HepG2 (cell line): ENCODE results near the gene KIF1B. TPM values are rescaled to one million over a fixed set of nuclear protein-coding genes. Genes with fewer than 3 reads are reported as not detected.

Experiments used
- FOXP4 ChIP-seq: sonication (generic); formaldehyde crosslinking; IDR thresholded peaks from 2 replicates; pipeline ENCODE4 v1.4.0; 2020; ENCODE audit warnings: missing genetic modification reagents
- FUBP1 ChIP-seq: sonication (generic); formaldehyde crosslinking; IDR thresholded peaks from 2 replicates; pipeline ENCODE4 v1.5.1; 2020; ENCODE audit warnings: missing genetic modification reagents, mild to moderate bottlenecking, borderline replicate concordance
- JUND ChIP-seq: sonication (generic); formaldehyde crosslinking; IDR thresholded peaks from 2 replicates; pipeline ENCODE4 v1.8.0; 2022; ENCODE audit warnings: mild to moderate bottlenecking, missing genetic modification reagents
- KDM1A ChIP-seq: IDR thresholded peaks from 2 replicates; pipeline ENCODE4 v1.6.1; 2016; ENCODE audit warnings: missing compliant biosample characterization
- KDM4B ChIP-seq: sonication (generic); formaldehyde crosslinking; IDR thresholded peaks from 2 replicates; pipeline ENCODE4 v1.4.0; 2020; ENCODE audit warnings: missing genetic modification reagents
- ZBTB43 ChIP-seq: sonication (generic); formaldehyde crosslinking; conservative IDR thresholded peaks from 2 replicates; pipeline ENCODE4 v1.4.0; 2020; ENCODE audit warnings: missing genetic modification reagents
- ZNF225 ChIP-seq: sonication (generic); formaldehyde crosslinking; IDR thresholded peaks from 2 replicates; pipeline ENCODE4 v1.4.0; 2020; ENCODE audit warnings: mild to moderate bottlenecking, missing genetic modification reagents
- ZNF280B ChIP-seq: sonication (generic); formaldehyde crosslinking; IDR thresholded peaks from 2 replicates; pipeline ENCODE4 v1.5.0; 2020; ENCODE audit warnings: missing genetic modification reagents, mild to moderate bottlenecking, borderline replicate concordance
- ZNF501 ChIP-seq: sonication (generic); formaldehyde crosslinking; IDR thresholded peaks from 2 replicates; pipeline ENCODE4 v1.5.1; 2020; ENCODE audit warnings: mild to moderate bottlenecking, moderate library complexity, missing genetic modification reagents
- ZNF629 ChIP-seq: sonication (generic); formaldehyde crosslinking; conservative IDR thresholded peaks from 2 replicates; pipeline ENCODE4 v1.5.0; 2020; ENCODE audit warnings: missing genetic modification reagents
- ZNF713 ChIP-seq: sonication (generic); formaldehyde crosslinking; IDR thresholded peaks from 2 replicates; pipeline ENCODE4 v1.4.0; 2020; ENCODE audit warnings: mild to moderate bottlenecking, missing genetic modification reagents
- ZSCAN25 ChIP-seq: sonication (generic); formaldehyde crosslinking; IDR thresholded peaks from 2 replicates; pipeline ENCODE4 v1.8.0; 2022; ENCODE audit warnings: mild to moderate bottlenecking, missing genetic modification reagents
- polyA plus RNA-seq, 8 experiments: library from polyadenylated mRNA; depleted of rRNA in 3 of 8; stranded (reverse) in 7 of 8; unstranded in 1 of 8; fragments of >200 nt; fragmentation: Illumina TruSeq in 4 of 8; extraction: Trizol in 4 of 8; gene quantifications; 2 replicates each; pipeline versions ENCODE4 v1.2.1 to v1.2.3, GENCODE V29; 2011 to 2016; ENCODE audit warnings: low read depth in 4 of 8, missing spikeins in 1 of 8, mixed read lengths in 1 of 8; ENCODE audit not compliant: insufficient read depth in 1 of 8
- total RNA-seq, 5 experiments: library from RNA; depleted of rRNA; stranded (reverse); fragments of >200 nt; fragmentation: Illumina TruSeq; extraction: Trizol; gene quantifications; 2 replicates each; pipeline ENCODE4 v1.2.3, GENCODE V29; 2016; ENCODE audit warnings: low read depth in 1 of 5
- TF ChIP-seq, protein P1 (sequence below): sonication (generic); formaldehyde crosslinking; IDR thresholded peaks from 2 replicates; pipeline ENCODE4 v1.4.0; 2020; ENCODE audit warnings: missing genetic modification reagents, borderline replicate concordance
- TF ChIP-seq, protein P2 (sequence below): fragments of 450-650 bp; IDR thresholded peaks from 2 replicates; pipeline ENCODE4 v1.6.1; 2016
- TF ChIP-seq, protein P3 (sequence below): sonication (generic); formaldehyde crosslinking; IDR thresholded peaks from 2 replicates; pipeline ENCODE4 v1.4.0; 2020; ENCODE audit warnings: missing genetic modification reagents, low read depth, mild to moderate bottlenecking, borderline replicate concordance

KIF1B gene
- total and polyA plus RNA-seq, 2 of the 13 experiments (the other 11 are each of a cell fraction or from before 2014, with no cell fraction given), result 26.7 to 32.5 TPM

GRCh38 chr1:10209905-10210810 lies at the start of gene KIF1B (continued):
- TF ChIP-seq, protein P1, sequence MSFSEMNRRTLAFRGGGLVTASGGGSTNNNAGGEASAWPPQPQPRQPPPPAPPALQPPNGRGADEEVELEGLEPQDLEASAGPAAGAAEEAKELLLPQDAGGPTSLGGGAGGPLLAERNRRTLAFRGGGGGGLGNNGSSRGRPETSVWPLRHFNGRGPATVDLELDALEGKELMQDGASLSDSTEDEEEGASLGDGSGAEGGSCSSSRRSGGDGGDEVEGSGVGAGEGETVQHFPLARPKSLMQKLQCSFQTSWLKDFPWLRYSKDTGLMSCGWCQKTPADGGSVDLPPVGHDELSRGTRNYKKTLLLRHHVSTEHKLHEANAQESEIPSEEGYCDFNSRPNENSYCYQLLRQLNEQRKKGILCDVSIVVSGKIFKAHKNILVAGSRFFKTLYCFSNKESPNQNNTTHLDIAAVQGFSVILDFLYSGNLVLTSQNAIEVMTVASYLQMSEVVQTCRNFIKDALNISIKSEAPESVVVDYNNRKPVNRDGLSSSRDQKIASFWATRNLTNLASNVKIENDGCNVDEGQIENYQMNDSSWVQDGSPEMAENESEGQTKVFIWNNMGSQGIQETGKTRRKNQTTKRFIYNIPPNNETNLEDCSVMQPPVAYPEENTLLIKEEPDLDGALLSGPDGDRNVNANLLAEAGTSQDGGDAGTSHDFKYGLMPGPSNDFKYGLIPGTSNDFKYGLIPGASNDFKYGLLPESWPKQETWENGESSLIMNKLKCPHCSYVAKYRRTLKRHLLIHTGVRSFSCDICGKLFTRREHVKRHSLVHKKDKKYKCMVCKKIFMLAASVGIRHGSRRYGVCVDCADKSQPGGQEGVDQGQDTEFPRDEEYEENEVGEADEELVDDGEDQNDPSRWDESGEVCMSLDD, result peak; percentile 97
- TF ChIP-seq ZNF225 (CRISPR knock-in tag) (no peak; the same call in 1 of the 2 replicates), ZNF713 (CRISPR knock-in tag) (no peak), JUND (no peak; the same call in 1 of the 2 replicates), ZSCAN25 (no peak; the same call in 1 of the 2 replicates), ZBTB43 (CRISPR knock-in tag) (peak; percentile 51), ZNF501 (peak; percentile 72), FUBP1 (CRISPR knock-in tag) (no peak), ZNF629 (CRISPR knock-in tag) (no peak), ZNF280B (CRISPR knock-in tag) (peak; percentile 70; the same call in 1 of the 2 replicates), KDM1A (CRISPR knock-in tag) (no peak), KDM4B (CRISPR knock-in tag) (0 out of 2 replicates have a peak, but pooled peaks have one; percentile 18), FOXP4 (CRISPR knock-in tag) (0 out of 2 replicates have a peak, but pooled peaks have one; percentile 15)
- TF ChIP-seq, protein P2, sequence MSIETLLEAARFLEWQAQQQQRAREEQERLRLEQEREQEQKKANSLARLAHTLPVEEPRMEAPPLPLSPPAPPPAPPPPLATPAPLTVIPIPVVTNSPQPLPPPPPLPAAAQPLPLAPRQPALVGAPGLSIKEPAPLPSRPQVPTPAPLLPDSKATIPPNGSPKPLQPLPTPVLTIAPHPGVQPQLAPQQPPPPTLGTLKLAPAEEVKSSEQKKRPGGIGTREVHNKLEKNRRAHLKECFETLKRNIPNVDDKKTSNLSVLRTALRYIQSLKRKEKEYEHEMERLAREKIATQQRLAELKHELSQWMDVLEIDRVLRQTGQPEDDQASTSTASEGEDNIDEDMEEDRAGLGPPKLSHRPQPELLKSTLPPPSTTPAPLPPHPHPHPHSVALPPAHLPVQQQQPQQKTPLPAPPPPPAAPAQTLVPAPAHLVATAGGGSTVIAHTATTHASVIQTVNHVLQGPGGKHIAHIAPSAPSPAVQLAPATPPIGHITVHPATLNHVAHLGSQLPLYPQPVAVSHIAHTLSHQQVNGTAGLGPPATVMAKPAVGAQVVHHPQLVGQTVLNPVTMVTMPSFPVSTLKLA, result no peak
- TF ChIP-seq, protein P3, sequence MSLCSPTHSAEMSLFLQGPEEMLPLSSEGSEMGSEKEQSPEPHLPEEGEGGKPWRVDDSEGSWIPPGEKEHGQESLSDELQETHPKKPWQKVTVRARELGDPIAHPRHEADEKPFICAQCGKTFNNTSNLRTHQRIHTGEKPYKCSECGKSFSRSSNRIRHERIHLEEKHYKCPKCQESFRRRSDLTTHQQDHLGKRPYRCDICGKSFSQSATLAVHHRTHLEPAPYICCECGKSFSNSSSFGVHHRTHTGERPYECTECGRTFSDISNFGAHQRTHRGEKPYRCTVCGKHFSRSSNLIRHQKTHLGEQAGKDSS (CRISPR knock-in tag), result no peak
